NCI-H82 treated with DMSO at 0.1 percent for 48 hours (cell line): ENCODE measurements around the gene KATNAL1.

Experiments
- DNase-seq: peaks from one replicate; lab custom pipeline; 2025; ENCODE audit not compliant: unreplicated experiment; lab: John Stamatoyannopoulos, UW

Gene KATNAL1

GRCh38 chr13:30169442-30169841, 137.9 kb downstream of the KATNAL1 start:
- no peak for DNase-seq

- no peak for DNase-seq
These were observed 141.6 kb downstream of the KATNAL1 start for GRCh38 chr13:30165796-30166195.

GRCh38 chr13:30165071-30165470, 142.3 kb downstream of the KATNAL1 start:
- DNase-seq: no peak

GRCh38 chr13:30164146-30164545, 143.2 kb downstream of the KATNAL1 start:
- peak; percentile 96 for DNase-seq

GRCh38 chr13:30163441-30163840, 143.9 kb downstream of the KATNAL1 start:
- no peak for DNase-seq

- no peak for DNase-seq
These were observed 147.9 kb downstream of the KATNAL1 start for GRCh38 chr13:30159446-30159839.

DNA sequence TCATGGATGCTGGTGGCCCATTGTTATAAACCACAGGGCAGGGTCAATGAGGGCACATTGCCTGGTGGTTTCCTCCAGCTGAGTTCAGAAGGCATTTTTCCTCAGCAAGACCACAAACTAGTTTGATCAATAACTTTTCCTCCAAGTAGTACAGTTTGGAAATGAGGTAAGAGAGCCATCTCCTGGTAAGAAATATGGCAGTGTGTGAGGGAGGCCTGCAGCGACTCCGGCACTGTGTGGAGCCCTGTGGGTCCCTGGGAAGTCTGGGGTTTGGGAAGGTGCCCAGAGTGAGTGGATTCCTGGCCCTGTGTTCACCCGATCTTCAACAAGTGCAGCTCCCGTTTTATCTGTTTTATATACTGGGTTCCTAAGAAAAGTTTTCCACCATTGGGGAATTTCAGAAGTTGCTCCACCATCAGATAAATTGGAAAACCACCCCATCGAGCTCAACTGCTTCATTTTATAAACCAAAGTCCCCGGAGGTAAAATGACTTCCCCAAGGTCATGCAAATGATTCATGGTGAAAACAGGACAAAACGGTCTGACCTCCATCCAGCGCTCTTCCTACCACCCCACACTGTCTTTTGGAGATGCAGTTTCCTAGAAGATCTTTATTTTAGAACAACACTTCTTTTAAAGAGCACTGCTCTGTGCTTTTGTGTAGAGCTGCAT, 148.4 kb downstream of the KATNAL1 start:
- no peak for DNase-seq

DNA sequence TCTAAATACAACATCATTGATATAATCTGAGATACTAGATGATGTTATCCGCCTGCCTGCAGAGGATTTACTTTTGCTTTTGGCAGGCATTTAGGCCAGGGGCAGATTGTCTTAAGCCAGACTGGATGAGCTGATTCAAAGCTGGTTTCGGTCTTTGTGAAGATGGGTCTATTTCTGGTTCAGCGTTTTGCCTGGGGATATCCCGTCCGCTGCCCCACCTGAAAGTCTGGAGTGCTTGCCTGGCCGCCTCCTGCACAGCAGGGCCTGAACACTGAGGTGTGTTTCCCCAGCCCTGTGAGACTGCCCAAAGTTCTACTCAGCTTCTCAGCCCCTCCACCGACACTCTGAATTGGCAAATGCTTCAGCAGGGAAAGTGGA, 149.7 kb downstream of the KATNAL1 start:
- DNase-seq: no peak

- DNase-seq: no peak
These were observed 150.3 kb downstream of the KATNAL1 start for GRCh38 chr13:30156826-30157615.

- no peak for DNase-seq
These were observed 151.1 kb downstream of the KATNAL1 start for GRCh38 chr13:30156270-30156669.

DNA sequence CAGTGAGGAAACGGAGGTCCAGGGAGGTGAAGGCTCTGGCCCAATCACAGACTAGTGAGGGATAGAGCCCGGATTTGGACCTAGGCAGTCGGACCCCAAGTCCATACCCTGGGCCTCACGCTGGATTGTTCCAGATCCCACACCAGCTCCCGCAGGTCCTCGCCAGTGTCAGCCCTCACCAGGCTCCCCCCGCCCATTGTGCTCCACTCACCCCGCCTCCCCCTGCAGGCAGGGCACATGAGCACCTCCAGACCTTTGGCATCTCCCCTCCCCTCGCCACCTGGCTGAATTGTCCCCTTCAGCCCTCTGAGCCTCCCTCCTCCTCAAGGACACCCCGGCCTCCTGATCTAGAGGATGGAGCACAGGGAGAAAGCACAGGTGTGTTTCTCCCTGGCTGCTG, 152.4 kb downstream of the KATNAL1 start:
- no peak for DNase-seq

- no peak for DNase-seq
These were observed 152.8 kb downstream of the KATNAL1 start for GRCh38 chr13:30154531-30154930.

GRCh38 chr13:30153545-30154426, 153.6 kb downstream of the KATNAL1 start:
- DNase-seq: no peak
